ENCODE results near the gene AMPD1.

- TF ChIP-seq CTCF (IDR thresholded peaks at IDR 0.05; ENCODE audit: low read length), result no peak
- TF ChIP-seq EZH2 (optimal IDR thresholded peaks at IDR 0.05; ENCODE audit: low read depth, low read length), result no peak
Observed at GRCh38 chr1:114670083-114671010, 25.0 kb downstream of the AMPD1 start.
